DND-41 (cell line): ENCODE results near the gene SNAPC2.

Experiments
- ATAC-seq: fragments of 200-7000 bp; cut with Tn5 transposase; 3 replicates; pipeline ENCODE4 v1.9.1; 2021; ENCODE audit warnings: low read depth; ENCODE audit not compliant: insufficient read depth
- DNase-seq: peaks from one replicate; pipeline ENCODE4 v3.0.0-alpha.2; 2020
- H2AFZ ChIP-seq: 2 replicates; pipeline ENCODE4 v1.6.0; 2012; ENCODE audit warnings: low read depth, low read length
- H3K27ac ChIP-seq: 2 replicates; pipeline ENCODE4 v1.5.1; 2012; ENCODE audit warnings: low read length, inconsistent platforms
- H3K27me3 ChIP-seq: fragments of 200-600 bp; sonication (generic); 2 replicates; pipeline ENCODE4 v1.6.0; 2012; ENCODE audit warnings: low read length, mild to moderate bottlenecking, inconsistent platforms; ENCODE audit not compliant: insufficient read depth, poor library complexity
- H3K36me3 ChIP-seq: 2 replicates; pipeline ENCODE4 v1.5.1; 2012; ENCODE audit warnings: low read length, inconsistent platforms; ENCODE audit not compliant: insufficient read depth
- H3K4me1 ChIP-seq: 2 replicates; pipeline ENCODE4 v1.5.1; 2012; ENCODE audit warnings: mild to moderate bottlenecking, low read length; ENCODE audit not compliant: insufficient read depth
- H3K4me2 ChIP-seq: 2 replicates; pipeline ENCODE4 v1.6.0; 2012; ENCODE audit warnings: mild to moderate bottlenecking, moderate library complexity, low read length, inconsistent platforms; ENCODE audit not compliant: insufficient read depth
- H3K4me3 ChIP-seq, 2 experiments: fragments of 200-600 bp in 1 of 2; shearing (Covaris generic) in 1 of 2; 2 replicates each; pipeline ENCODE4 v1.5.1; 2012 to 2016; ENCODE audit warnings: inconsistent platforms in 2 of 2, low read length in 2 of 2, mild to moderate bottlenecking in 2 of 2, low read depth in 1 of 2, moderate library complexity in 1 of 2
- H3K79me2 ChIP-seq: 2 replicates; pipeline ENCODE4 v1.6.0; 2012; ENCODE audit warnings: low read length, inconsistent platforms; ENCODE audit not compliant: insufficient read depth
- H3K9ac ChIP-seq: 2 replicates; pipeline ENCODE4 v1.6.0; 2012; ENCODE audit warnings: low read depth, mild to moderate bottlenecking, inconsistent platforms, low read length, moderate library complexity
- H3K9me3 ChIP-seq: 2 replicates; pipeline ENCODE4 v1.5.1; 2012; ENCODE audit warnings: low read length, moderate library complexity, mild to moderate bottlenecking, inconsistent platforms; ENCODE audit not compliant: insufficient read depth, severe bottlenecking
- H4K20me1 ChIP-seq: 2 replicates; pipeline ENCODE4 v1.6.0; 2012; ENCODE audit warnings: low read length; ENCODE audit not compliant: insufficient read depth
- CTCF ChIP-seq: IDR thresholded peaks from 2 replicates; pipeline ENCODE4 v1.5.1; 2012; ENCODE audit warnings: borderline replicate concordance, low read length, moderate library complexity, mild to moderate bottlenecking; ENCODE audit not compliant: poor library complexity, severe bottlenecking; ENCODE audit errors: extremely low read depth
- EZH2 ChIP-seq: IDR thresholded peaks from 3 replicates; pipeline ENCODE4 v1.6.1; 2012; ENCODE audit warnings: borderline replicate concordance, low read depth, mild to moderate bottlenecking, moderate library complexity, low read length, inconsistent platforms; ENCODE audit not compliant: severe bottlenecking

SNAPC2 gene

DNA sequence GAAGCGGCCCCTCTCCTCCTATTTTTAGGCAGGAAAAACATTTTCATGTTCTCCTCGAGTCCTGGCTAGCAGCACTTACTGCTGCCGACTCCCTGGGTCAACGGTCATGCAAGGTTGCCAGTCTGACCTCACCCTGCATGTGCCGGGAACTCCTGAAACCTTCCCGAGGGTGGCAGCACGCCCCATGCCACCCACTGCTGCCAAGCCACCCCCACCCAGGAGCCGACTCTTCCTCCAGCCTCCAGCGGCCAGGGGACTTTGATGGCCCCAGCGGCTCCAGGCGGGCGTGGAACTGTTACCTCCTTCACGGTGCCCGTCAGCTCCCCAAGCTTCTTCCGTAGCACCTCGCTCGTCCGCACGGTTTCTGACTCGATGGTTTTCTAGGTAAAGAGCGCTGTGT is 14.6 kb downstream of the SNAPC2 start:
- H3K36me3 ChIP-seq, result peaks cover 93% of the 10 kb centered on the region

GRCh38 chr19:7940841-7941240 is 20.7 kb downstream of the SNAPC2 start:
- peak overlapping the region; percentile 92 for H3K4me2 ChIP-seq
- peaks cover 32% of the 10 kb centered on the region for H4K20me1 ChIP-seq
- peaks cover 57% of the 10 kb centered on the region for H3K36me3 ChIP-seq
- no peak overlapping the region for H2AFZ ChIP-seq
- TF ChIP-seq CTCF, result no peak
- TF ChIP-seq EZH2, result no peak
- ATAC-seq, result no peak
- no peak for DNase-seq
- peaks cover 44% of the 10 kb centered on the region for H3K4me1 ChIP-seq
- H3K79me2 ChIP-seq, result peaks cover 64% of the 10 kb centered on the region
- no peak overlapping the region for H3K27ac ChIP-seq
- peak overlapping the region; percentile 18; the same call in 1 of the 2 replicates for H3K9ac ChIP-seq
- H3K9me3 ChIP-seq, result no peaks in the 10 kb centered on the region
- H3K4me3 ChIP-seq, result no peak overlapping the region
- H3K27me3 ChIP-seq, result no peaks in the 10 kb centered on the region

More for the DNA sequence above, 14.6 kb downstream of the SNAPC2 start:
- H3K4me2 ChIP-seq, result no peak overlapping the region
- TF ChIP-seq EZH2 (no peak), CTCF (no peak)
- H3K79me2 ChIP-seq, result peaks cover 18% of the 10 kb centered on the region; the same call in 1 of the 2 replicates
- no peak overlapping the region for H3K4me3 ChIP-seq
- H4K20me1 ChIP-seq, result peaks cover 29% of the 10 kb centered on the region; the same call in 1 of the 2 replicates
- ATAC-seq, result no peak
- H2AFZ ChIP-seq, result no peak overlapping the region
- no peaks in the 10 kb centered on the region for H3K9me3 ChIP-seq
- no peak overlapping the region for H3K27ac ChIP-seq
- no peaks in the 10 kb centered on the region for H3K4me1 ChIP-seq
- H3K27me3 ChIP-seq, result no peaks in the 10 kb centered on the region
- DNase-seq, result no peak
- H3K9ac ChIP-seq, result no peak overlapping the region

DNA sequence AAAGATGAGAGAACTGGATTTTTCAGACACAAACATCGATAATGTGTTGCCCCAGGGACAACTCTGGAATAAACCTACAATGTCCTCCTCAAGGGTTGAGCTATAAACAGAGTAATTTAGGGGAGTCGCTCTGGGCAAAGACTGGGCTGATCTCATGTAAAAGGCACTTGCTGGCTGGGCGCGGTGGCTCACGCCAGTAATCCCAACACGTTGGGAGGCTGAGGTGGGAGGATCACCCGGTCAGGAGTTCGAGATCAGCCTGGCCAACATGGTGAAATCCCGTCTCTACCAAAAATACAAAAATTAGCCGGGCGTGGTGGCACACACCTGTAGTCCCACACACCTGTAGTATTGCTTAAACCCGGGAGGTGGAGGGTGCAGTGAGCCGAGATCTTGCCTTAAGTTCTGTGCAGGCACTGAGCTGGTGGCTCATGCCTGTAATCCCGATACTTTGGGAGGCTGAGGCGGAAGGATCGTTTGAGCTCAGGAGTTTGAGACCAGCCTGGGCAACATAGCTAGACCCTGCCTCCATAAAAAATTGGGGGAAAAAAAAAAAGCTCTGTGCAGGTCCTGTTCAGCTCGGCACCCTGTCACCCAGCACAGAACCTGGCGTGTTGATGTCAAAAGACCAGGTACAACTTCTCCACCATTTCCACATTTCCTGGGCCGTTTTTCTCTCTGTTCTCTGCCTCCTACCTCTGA is 21.9 kb downstream of the SNAPC2 start:
- Histone ChIP-seq H3K9me3 (no peaks in the 10 kb centered on the region), H2AFZ (no peak overlapping the region), H3K36me3 (peaks cover 46% of the 10 kb centered on the region), H3K27me3 (no peaks in the 10 kb centered on the region), H3K79me2 (peaks cover 64% of the 10 kb centered on the region), H3K4me2 (peak overlapping the region; percentile 92), H3K4me3 (peak overlapping the region; percentile 94 to 97; a peak in 3 of 4 replicates), H3K27ac (peak overlapping the region; percentile 92), H3K9ac (peak overlapping the region; percentile 96), H4K20me1 (peaks cover 28% of the 10 kb centered on the region), H3K4me1 (peaks cover 44% of the 10 kb centered on the region)
- no peak for DNase-seq
- ATAC-seq, result no peak
- no peak for TF ChIP-seq EZH2
- TF ChIP-seq CTCF, result no peak
